NCI-H128 (cell line): ENCODE measurements around the gene OBP2A.
"Not testable (repeated sequence)": the region's sequence is repeated elsewhere in the genome, so short reads cannot be mapped to it uniquely, and the experiment has no call there.

Source experiments
- DNase-seq: peaks from one replicate; lab custom pipeline; 2025; ENCODE audit not compliant: unreplicated experiment; lab: John Stamatoyannopoulos, UW

Gene OBP2A

GRCh38 chr9:135509458-135509857 is 36.5 kb upstream of the OBP2A start:
- no peak for DNase-seq

DNA sequence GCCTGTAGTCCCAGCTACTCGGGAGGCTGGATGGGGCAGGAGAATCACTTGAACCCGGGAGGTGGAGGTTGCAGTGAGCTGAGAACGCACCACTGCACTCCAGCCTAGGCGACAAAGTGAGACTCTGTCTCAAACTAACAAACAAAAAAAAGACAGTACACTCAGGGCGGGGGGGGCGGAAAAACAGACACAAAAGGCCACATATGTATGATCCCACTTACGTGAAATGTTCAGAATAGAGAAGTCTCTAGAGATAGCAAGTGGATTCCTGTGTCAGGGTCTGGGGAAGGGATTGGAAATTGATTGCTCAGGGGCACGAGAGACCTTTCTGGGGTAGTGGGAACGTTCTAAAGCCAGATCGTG is 33.7 kb upstream of the OBP2A start:
- DNase-seq = no peak

GRCh38 chr9:135512904-135513303 is 33.0 kb upstream of the OBP2A start:
- DNase-seq = no peak

GRCh38 chr9:135513351-135513846 is 32.5 kb upstream of the OBP2A start:
- no peak for DNase-seq

GRCh38 chr9:135513906-135514305 is 32.0 kb upstream of the OBP2A start:
- not testable (repeated sequence) for DNase-seq

- no peak for DNase-seq
These were observed 31.4 kb upstream of the OBP2A start for GRCh38 chr9:135514342-135515082.

DNA sequence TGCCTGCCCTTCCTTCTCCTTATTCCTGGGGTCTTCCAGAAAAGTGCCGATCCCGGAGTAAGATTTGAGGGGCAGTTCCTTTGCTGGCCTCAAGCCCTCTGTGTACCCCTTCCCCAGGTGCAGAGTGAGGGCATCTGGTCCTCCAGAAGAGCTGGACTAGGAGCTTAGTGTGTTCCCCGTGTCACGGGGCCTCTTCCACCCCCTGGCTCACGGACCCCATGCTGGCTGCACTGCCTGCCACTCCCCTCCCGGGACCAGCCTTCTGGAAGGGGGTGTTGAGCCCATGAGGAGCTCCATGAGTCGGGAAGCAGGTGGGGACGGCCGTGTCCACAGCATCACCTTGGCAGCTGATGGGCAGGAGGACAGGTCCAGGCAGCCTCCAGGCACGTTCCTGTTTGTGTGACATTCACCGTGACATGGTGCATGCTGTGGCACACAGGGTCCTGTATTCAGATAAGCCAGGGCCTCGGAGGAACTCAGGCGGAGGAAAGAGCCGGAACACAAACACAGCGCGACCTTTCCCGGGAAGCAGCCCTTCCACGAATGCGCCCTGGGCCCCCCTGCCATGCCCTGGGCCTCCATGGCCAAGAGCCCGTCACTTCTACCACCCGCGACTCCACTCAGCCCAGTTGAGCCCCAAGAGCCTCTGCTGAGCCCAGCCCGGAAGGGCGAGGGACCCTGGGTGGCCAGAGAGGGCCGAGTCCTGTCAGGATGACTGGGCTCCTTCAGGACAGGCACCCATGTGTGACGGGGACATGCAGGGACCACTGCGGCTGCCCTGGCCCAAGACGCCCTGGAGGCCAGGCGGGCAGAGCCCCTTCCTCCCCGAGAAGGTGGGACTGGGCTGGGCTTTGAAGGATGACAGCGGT is 30.6 kb upstream of the OBP2A start:
- no peak for DNase-seq

- DNase-seq = no peak
These were observed 29.6 kb upstream of the OBP2A start for GRCh38 chr9:135516132-135516860.

DNA sequence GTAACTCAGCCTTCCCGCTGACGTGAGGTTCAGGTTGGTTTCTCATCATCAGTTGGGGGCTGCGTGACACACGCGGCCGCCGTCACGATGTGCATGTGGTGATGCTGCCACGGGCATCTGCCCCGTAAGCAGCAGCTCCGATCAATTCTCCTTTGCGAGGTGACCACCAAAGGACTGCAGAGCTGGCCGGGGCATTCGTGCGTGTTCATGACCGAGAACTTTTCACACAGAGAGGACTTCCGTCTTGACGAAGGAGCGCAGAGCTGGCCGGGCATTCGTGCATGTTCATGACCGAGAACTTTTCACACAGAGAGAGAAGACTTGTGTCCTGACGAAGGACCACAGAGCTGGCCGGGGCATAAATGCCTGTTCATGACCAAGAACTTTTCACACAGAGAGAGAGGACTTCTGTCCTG is 28.5 kb upstream of the OBP2A start:
- DNase-seq = no peak

DNA sequence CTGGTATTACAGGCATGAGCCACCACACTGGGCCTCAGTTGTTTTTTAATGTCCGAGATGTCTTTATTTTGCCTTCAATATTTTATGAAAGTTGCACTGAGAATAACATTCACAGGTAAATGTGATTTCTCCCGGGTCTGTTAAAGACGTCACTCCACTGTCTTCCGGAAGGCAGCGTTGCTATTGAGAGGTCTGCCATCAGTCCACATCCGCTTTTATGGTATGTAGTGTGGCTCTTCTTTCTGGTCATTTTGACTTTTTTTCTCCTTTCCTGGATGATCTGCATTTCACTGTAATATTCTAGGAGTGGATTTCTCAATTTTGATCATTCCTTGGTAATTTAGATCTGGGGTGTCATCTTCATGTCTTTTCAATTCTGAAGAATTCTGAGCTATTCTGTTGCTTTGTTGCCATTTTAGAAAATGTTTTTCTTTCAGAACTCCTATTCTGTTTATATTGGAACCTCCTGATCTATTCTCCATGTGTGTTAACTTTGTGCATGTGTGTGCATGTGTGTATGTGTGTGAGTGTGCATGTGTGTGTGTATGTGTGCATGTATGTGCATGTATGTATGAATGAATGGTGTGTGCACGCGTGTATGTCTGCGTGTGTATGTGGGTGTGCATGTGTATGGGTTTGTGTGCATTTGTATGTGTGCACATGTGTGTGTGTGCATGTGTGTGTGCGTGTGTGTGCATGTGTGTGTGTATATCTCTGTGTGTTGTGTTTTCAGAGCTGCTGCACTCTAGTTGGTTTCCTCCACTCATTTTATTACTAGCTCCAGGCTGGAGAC is 26.6 kb upstream of the OBP2A start:
- no peak for DNase-seq

- no peak for DNase-seq
These were observed 24.9 kb upstream of the OBP2A start, which contains the start of gene LCN1 for GRCh38 chr9:135520916-135521607. Gene LCN1 (plus strand): TSS chr9:135521440. CDS start chr9:135521498, 58 bp downstream.

- no peak for DNase-seq
These were observed 24.3 kb upstream of the OBP2A start for GRCh38 chr9:135521608-135522095.

- DNase-seq = no peak
These were observed 23.6 kb upstream of the OBP2A start for GRCh38 chr9:135522137-135522877.

DNA sequence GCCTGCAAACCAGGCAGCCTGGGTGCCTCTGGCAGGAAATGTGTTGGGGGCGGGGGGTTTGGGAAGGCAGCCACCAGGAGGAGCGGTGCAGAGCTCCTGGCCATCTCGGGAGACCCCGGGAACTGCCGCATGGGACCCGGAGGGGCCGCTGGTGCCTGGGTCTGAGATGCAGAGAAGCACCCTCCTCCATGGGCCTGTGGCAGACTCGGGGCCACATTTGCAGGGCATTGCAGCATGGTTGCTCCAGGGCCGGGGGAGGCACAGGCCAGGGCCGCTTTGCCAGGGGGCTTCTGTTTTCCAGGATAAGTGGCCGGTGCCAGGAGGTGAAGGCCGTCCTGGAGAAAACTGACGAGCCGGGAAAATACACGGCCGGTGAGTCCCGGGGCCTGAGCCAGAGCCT is 23.0 kb upstream of the OBP2A start:
- no peak for DNase-seq

GRCh38 chr9:135523521-135524129 is 22.3 kb upstream of the OBP2A start:
- DNase-seq = no peak

DNA sequence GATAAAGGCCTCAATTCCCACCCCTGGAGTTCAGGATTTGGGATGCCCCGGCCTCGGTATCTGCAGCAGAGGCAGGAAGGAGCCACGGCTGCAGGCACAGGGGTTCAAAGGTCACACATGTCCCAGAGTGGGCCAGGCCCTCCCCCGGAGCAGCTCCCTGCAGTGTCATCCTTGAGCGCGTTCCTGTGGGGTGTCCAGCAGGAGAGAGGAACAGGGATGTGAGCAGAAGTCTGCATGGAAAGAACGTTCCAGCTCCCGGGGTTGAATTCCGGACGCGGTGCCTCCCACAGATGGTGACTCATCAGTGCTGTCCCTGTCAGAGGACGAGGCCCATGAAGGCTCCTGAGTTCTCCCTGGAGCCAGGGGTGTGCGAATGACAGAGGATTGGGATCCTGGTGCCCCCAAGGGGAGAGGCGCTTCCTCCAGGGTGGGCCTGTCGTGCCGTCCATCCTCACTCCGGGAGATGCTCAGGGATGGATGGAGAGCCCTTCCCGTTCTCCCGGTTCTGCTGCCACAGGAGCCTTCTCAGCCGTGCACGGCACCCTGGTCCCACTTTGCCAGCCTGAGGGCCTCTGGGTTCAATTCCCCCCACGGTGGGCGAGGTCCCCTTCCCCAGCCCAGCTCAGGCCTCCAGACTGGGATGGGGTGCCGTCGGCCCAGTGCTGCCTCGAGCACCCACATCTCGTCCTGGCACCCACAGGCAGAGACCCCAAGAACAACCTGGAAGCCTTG is 21.6 kb upstream of the OBP2A start:
- no peak for DNase-seq

DNA sequence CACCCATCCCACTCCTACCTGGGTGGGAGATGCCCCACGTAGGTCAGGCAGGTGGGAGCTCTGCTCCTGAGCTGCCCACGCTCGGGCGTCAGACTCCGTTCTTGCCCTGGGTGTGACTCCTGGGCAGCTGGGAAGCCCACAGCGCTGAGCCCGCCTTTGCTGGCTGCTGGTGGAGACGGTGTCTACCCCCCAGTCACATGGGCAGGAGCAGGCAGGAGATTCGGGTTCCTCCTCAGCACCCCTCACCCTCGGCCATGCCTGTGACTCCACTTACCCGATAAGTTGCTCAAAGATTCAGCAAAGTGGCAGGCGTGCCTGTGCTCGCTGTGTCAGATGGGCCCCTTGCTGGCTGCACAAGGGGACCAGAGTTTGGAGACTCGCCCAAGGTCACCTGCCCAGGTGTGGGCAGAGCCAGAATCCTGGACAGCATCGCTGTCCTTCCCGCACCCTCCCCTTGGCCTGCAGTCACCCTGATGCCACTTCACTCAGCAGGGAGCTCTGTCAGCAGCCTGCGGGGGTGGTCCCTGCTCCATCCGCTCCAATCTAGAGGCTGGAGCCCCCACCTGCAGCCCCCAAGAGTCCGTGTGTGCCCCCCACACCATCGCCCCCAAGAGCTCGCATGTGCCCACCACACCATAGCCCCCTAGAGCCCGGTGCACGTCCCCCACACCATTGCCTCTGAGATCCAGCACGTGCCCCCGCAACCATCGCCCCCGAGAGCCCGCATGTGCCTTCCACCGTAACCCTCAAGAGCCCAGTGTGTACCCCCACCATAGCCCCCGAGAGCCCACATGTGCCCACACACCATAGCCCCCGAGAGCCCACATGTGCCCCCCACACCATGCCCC is 20.5 kb upstream of the OBP2A start:
- no peak for DNase-seq
